Peyer's patch (tissue), 4 donors: ENCODE results near the gene TMEM131L. TPM values are rescaled to one million over a fixed set of nuclear protein-coding genes. Genes with fewer than 3 reads are reported as not detected.

Source experiments
- DNase-seq, 3 donors: peaks; one replicate each; pipeline ENCODE4 v3.0.0-alpha.2; 2017 to 2019
- H3K27ac ChIP-seq, 4 donors: fragments of 200-600 bp; sonication (generic); one replicate each; pipeline ENCODE4 v1.5.1; 2016 to 2019
- H3K27me3 ChIP-seq, 2 donors: fragments of 200-600 bp; sonication (generic); one replicate each; pipeline ENCODE4 v1.5.1; 2019
- H3K36me3 ChIP-seq, 3 donors: fragments of 200-600 bp; sonication (generic); one replicate each; pipeline ENCODE4 v1.5.1; 2016 to 2019
- H3K4me1 ChIP-seq, 4 donors: fragments of 200-600 bp; sonication (generic); one replicate each; pipeline ENCODE4 v1.5.1; 2016 to 2019
- H3K4me3 ChIP-seq, 4 donors: fragments of 200-600 bp; sonication (generic); 1 replicate in 3 of 4; 2 replicates in 1 of 4; pipeline ENCODE4 v1.5.1; 2016 to 2019; ENCODE audit warnings: mild to moderate bottlenecking in 1 of 4
- H3K9me3 ChIP-seq, 4 donors: fragments of 200-600 bp; sonication (generic); one replicate each; pipeline ENCODE4 v1.5.1; 2016 to 2019; ENCODE audit warnings: mild to moderate bottlenecking in 1 of 4
- CTCF ChIP-seq, 6 experiments: fragments of 450-650 bp in 4 of 6; fragments of 200-600 bp in 2 of 6; sonication (generic) in 1 of 6; IDR thresholded peaks; one replicate each; pipeline ENCODE4 v1.5.1; 2017 to 2019; ENCODE audit warnings: antibody characterized with exemption in 6 of 6, mild to moderate bottlenecking in 3 of 6, moderate library complexity in 1 of 6
- POLR2A ChIP-seq, 2 donors: fragments of 450-650 bp; IDR thresholded peaks; one replicate each; pipeline ENCODE4 v1.5.1; 2017; ENCODE audit warnings: antibody characterized with exemption in 2 of 2, mild to moderate bottlenecking in 2 of 2, moderate library complexity in 2 of 2
- total RNA-seq, 4 donors: library from RNA; depleted of rRNA; stranded (reverse); fragments of >200 nt; gene quantifications; one replicate each; pipeline ENCODE4 v1.1.0, GENCODE V29; 2016

Gene TMEM131L
- total RNA-seq, 4 donors from 2014 or later, result 5.2 to 54.5 (median 7.0) TPM

DNA sequence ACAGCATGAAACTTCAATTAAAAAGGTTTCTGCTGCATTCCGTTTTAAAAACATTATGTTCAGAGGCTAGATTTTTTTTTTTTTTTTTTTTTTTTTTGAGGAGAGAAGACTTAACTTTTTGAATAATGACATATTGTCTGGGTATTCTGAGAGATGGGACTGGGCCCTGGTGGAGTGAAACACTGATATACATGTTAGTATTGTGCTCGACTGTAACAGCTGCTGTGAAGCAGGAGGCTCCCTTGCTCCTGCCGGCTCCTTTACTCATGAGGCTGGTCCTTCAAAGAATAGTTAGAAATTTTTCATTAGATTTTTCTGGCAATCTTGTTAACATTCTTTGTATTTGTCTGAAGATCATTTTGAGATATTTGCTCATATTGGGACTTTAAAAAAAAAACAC, 73.3 kb downstream of the TMEM131L start:
- Histone ChIP-seq H3K4me3 (no peak overlapping the region), H3K9me3 (no peaks in the 10 kb centered on the region), H3K27me3 (no peaks in the 10 kb centered on the region), H3K36me3 (no peaks in the 10 kb centered on the region), H3K27ac (no peak overlapping the region), H3K4me1 (no peaks in the 10 kb centered on the region)
- TF ChIP-seq CTCF (IDR thresholded peaks at IDR 0.05), result no peak
- TF ChIP-seq POLR2A (IDR thresholded peaks at IDR 0.05), result no peak
- DNase-seq, result no peak

- no peak overlapping the region for H3K27ac ChIP-seq
- H3K27me3 ChIP-seq, result no peaks in the 10 kb centered on the region
- no peaks in the 10 kb centered on the region for H3K36me3 ChIP-seq
- H3K4me3 ChIP-seq, result no peak overlapping the region
- no peak for DNase-seq
- H3K9me3 ChIP-seq, result no peaks in the 10 kb centered on the region
- TF ChIP-seq CTCF (IDR thresholded peaks at IDR 0.05) (no peak), POLR2A (IDR thresholded peaks at IDR 0.05) (no peak)
- no peaks in the 10 kb centered on the region for H3K4me1 ChIP-seq
These were observed 75.4 kb downstream of the TMEM131L start for GRCh38 chr4:153541456-153542096.

DNA sequence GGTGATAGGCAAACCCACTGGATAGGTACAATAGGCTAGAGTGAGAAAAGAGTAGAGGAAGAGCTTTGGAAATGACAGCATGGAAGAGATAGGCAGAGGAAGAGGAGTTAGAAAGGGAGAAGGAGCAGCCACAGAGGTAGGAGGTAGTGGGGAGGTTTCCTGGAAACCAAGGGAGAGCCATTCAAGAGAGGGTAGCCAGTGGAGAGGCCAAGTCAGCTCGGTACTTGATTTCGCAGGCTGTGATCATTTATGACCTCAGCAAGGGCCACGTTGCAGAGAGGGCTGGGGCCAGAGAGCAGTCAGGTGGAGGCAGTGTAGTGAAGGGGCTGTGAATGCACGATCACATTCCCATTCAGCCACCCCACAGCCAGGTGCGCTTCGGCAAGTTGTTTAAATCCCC, 76.0 kb downstream of the TMEM131L start:
- no peaks in the 10 kb centered on the region for H3K36me3 ChIP-seq
- no peaks in the 10 kb centered on the region for H3K4me1 ChIP-seq
- H3K4me3 ChIP-seq, result no peak overlapping the region
- TF ChIP-seq POLR2A (IDR thresholded peaks at IDR 0.05) (no peak), CTCF (IDR thresholded peaks at IDR 0.05) (no peak)
- no peak overlapping the region for H3K27ac ChIP-seq
- no peaks in the 10 kb centered on the region for H3K9me3 ChIP-seq
- no peaks in the 10 kb centered on the region for H3K27me3 ChIP-seq
- DNase-seq, result no peak

GRCh38 chr4:153542834-153543233, 76.7 kb downstream of the TMEM131L start:
- H3K36me3 ChIP-seq, result no peaks in the 10 kb centered on the region
- H3K27me3 ChIP-seq, result no peaks in the 10 kb centered on the region
- TF ChIP-seq POLR2A (IDR thresholded peaks at IDR 0.05) (no peak), CTCF (IDR thresholded peaks at IDR 0.05) (no peak)
- H3K27ac ChIP-seq, result peak overlapping the region in 1 of 4 donors; percentile 42
- DNase-seq, result peak in 1 of 3 donors; percentile 51
- no peak overlapping the region for H3K4me3 ChIP-seq
- H3K4me1 ChIP-seq, result no peaks in the 10 kb centered on the region
- H3K9me3 ChIP-seq, result no peaks in the 10 kb centered on the region

- no peak overlapping the region for H3K4me3 ChIP-seq
- no peaks in the 10 kb centered on the region for H3K4me1 ChIP-seq
- TF ChIP-seq POLR2A (IDR thresholded peaks at IDR 0.05), result no peak
- TF ChIP-seq CTCF (IDR thresholded peaks at IDR 0.05), result no peak
- no peak overlapping the region for H3K27ac ChIP-seq
- no peaks in the 10 kb centered on the region for H3K9me3 ChIP-seq
- no peaks in the 10 kb centered on the region for H3K36me3 ChIP-seq
- DNase-seq, result no peak
- no peaks in the 10 kb centered on the region for H3K27me3 ChIP-seq
These were observed 77.2 kb downstream of the TMEM131L start for GRCh38 chr4:153543351-153543750.

GRCh38 chr4:153545822-153546221, 79.7 kb downstream of the TMEM131L start:
- no peaks in the 10 kb centered on the region for H3K9me3 ChIP-seq
- no peak overlapping the region for H3K27ac ChIP-seq
- H3K36me3 ChIP-seq, result no peaks in the 10 kb centered on the region
- H3K4me3 ChIP-seq, result no peak overlapping the region
- DNase-seq, result no peak
- TF ChIP-seq POLR2A (IDR thresholded peaks at IDR 0.05) (no peak), CTCF (IDR thresholded peaks at IDR 0.05) (no peak)
- no peaks in the 10 kb centered on the region for H3K27me3 ChIP-seq
- no peaks in the 10 kb centered on the region for H3K4me1 ChIP-seq
